GM12891 (cell line): Measurements from ENCODE around the gene CHST1.

Source experiments
- DNase-seq: peaks from one replicate; pipeline ENCODE4 v3.0.0; 2011; ENCODE audit warnings: low spot score; ENCODE audit not compliant: insufficient read length
- FAIRE-seq: peaks from 2 replicates; lab custom pipeline; 2011; peaks lifted over from hg19 to GRCh38; lab: Jason Lieb, UNC
- PAX5 ChIP-seq: IDR thresholded peaks from 2 replicates; pipeline ENCODE4 v1.6.1; 2011; ENCODE audit warnings: low read length, moderate library complexity, mild to moderate bottlenecking; ENCODE audit not compliant: insufficient read depth, severe bottlenecking
- POLR2A ChIP-seq: IDR thresholded peaks from 2 replicates; pipeline ENCODE4 v1.6.1; 2011; ENCODE audit warnings: low read depth, low read length, control low read depth
- POLR2AphosphoS5 ChIP-seq: IDR thresholded peaks from 2 replicates; pipeline ENCODE4 v1.6.1; 2011; ENCODE audit warnings: low read depth, low read length, control low read depth
- POU2F2 ChIP-seq: IDR thresholded peaks from 2 replicates; pipeline ENCODE4 v1.6.1; 2011; ENCODE audit warnings: low read depth, mild to moderate bottlenecking, control low read depth, low read length, moderate library complexity
- SPI1 ChIP-seq: IDR thresholded peaks from 2 replicates; pipeline ENCODE4 v1.6.1; 2011; ENCODE audit warnings: low read depth, low read length, control low read depth
- TAF1 ChIP-seq: IDR thresholded peaks from 2 replicates; pipeline ENCODE4 v1.6.1; 2011; ENCODE audit warnings: low read depth, low read length, control low read depth

The CHST1 gene

GRCh38 chr11:45674481-45675190 lies 9.2 kb upstream of the CHST1 start:
- TF ChIP-seq POU2F2 (no peak), PAX5 (no peak), POLR2AphosphoS5 (no peak), SPI1 (no peak), TAF1 (no peak), POLR2A (no peak)
- DNase-seq (no peak), FAIRE-seq (no peak)

- TF ChIP-seq POLR2A (no peak), POU2F2 (no peak)
- DNase-seq (no peak), FAIRE-seq (no peak)
Measured at GRCh38 chr11:45673441-45673840, 8.0 kb upstream of the CHST1 start.

- no peak for DNase-seq
- FAIRE-seq = no peak
- TF ChIP-seq POLR2A (no peak), PAX5 (no peak), POLR2AphosphoS5 (no peak), SPI1 (no peak), TAF1 (no peak), POU2F2 (no peak)
Measured at GRCh38 chr11:45672593-45672992, 7.2 kb upstream of the CHST1 start.

- DNase-seq (no peak), FAIRE-seq (no peak)
- TF ChIP-seq POU2F2 (no peak), POLR2A (no peak), PAX5 (no peak), POLR2AphosphoS5 (no peak), TAF1 (no peak), SPI1 (no peak)
Measured at GRCh38 chr11:45671246-45672171, 6.1 kb upstream of the CHST1 start.

- TF ChIP-seq TAF1 = no peak
- DNase-seq (no peak), FAIRE-seq (no peak)
Measured at GRCh38 chr11:45670386-45671135, 5.1 kb upstream of the CHST1 start.

- TF ChIP-seq POLR2A = no peak
- no peak for TF ChIP-seq SPI1
- TF ChIP-seq TAF1 = no peak
- TF ChIP-seq PAX5 = no peak
- no peak for TF ChIP-seq POU2F2
- no peak for FAIRE-seq
- DNase-seq = no peak
Measured at GRCh38 chr11:45669956-45670355, 4.5 kb upstream of the CHST1 start.

GRCh38 chr11:45669146-45669545 lies 3.7 kb upstream of the CHST1 start:
- DNase-seq = no peak
- no peak for FAIRE-seq
- TF ChIP-seq PAX5 = no peak
- TF ChIP-seq POLR2A = no peak
- no peak for TF ChIP-seq TAF1
- no peak for TF ChIP-seq SPI1
- no peak for TF ChIP-seq POU2F2
- no peak for TF ChIP-seq POLR2AphosphoS5

GRCh38 chr11:45667929-45668680 lies 2.7 kb upstream of the CHST1 start:
- DNase-seq (no peak), FAIRE-seq (no peak)
- TF ChIP-seq POU2F2 (no peak), SPI1 (no peak), TAF1 (no peak)

GRCh38 chr11:45666648-45667642 lies 1.5 kb upstream of the CHST1 start:
- FAIRE-seq (no peak), DNase-seq (no peak)
- TF ChIP-seq SPI1 = no peak
- no peak for TF ChIP-seq POLR2A
- TF ChIP-seq POLR2AphosphoS5 = no peak
- no peak for TF ChIP-seq POU2F2
